Mucosa of stomach (tissue), 1 donor: ENCODE measurements around the gene CACNB2.

Experiments
- H3K27me3 ChIP-seq: one replicate; pipeline ENCODE4 v1.7.0; 2013; ENCODE audit warnings: mild to moderate bottlenecking, low read length; ENCODE audit not compliant: control insufficient read depth, insufficient read depth
- H3K36me3 ChIP-seq: one replicate; pipeline ENCODE4 v1.7.0; 2013; ENCODE audit warnings: low read length; ENCODE audit not compliant: control insufficient read depth, insufficient read depth
- H3K4me1 ChIP-seq: one replicate; pipeline ENCODE4 v1.7.0; 2013; ENCODE audit warnings: mild to moderate bottlenecking, low read length; ENCODE audit not compliant: control insufficient read depth, insufficient read depth
- H3K4me3 ChIP-seq: one replicate; pipeline ENCODE4 v1.7.0; 2013; ENCODE audit warnings: low read length
- H3K9ac ChIP-seq: one replicate; pipeline ENCODE4 v1.7.0; 2013; ENCODE audit warnings: mild to moderate bottlenecking, low read length, moderate library complexity
- H3K9me3 ChIP-seq: one replicate; pipeline ENCODE4 v1.7.0; 2013; ENCODE audit warnings: mild to moderate bottlenecking, low read length, moderate library complexity; ENCODE audit not compliant: control insufficient read depth
- donor health status: Pancreatic carcinoma.

CACNB2 gene

GRCh38 chr10:18222866-18223265 is 82.6 kb downstream of the CACNB2 start:
- no peak overlapping the region for H3K4me3 ChIP-seq
- H3K9ac ChIP-seq: no peak overlapping the region
- no peaks in the 10 kb centered on the region for H3K27me3 ChIP-seq
- no peaks in the 10 kb centered on the region for H3K36me3 ChIP-seq
- H3K4me1 ChIP-seq: no peaks in the 10 kb centered on the region
- H3K9me3 ChIP-seq: no peaks in the 10 kb centered on the region

DNA sequence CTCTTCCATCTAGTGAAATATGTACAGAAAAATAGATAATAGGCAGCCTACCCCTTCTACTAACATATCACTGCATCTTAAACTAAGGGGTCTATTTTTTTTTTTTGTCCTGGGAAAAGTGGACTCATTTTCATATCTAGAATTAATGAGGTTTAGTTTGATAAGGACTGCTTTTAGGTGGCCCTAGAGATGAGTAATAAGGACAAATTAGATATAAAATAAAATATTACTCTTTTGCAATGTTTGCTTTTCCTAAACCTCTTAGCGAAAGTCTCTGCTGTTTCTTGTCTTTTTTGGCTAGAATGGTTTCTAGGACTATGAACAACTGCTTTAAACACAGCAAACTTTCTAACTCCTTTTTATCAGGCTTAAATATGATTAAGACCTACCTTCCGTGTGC is 83.7 kb downstream of the CACNB2 start:
- H3K36me3 ChIP-seq: no peaks in the 10 kb centered on the region
- H3K4me3 ChIP-seq: no peak overlapping the region
- no peaks in the 10 kb centered on the region for H3K9me3 ChIP-seq
- no peak overlapping the region for H3K9ac ChIP-seq
- H3K4me1 ChIP-seq: no peaks in the 10 kb centered on the region
- no peaks in the 10 kb centered on the region for H3K27me3 ChIP-seq

- no peak overlapping the region for H3K4me3 ChIP-seq
- no peaks in the 10 kb centered on the region for H3K36me3 ChIP-seq
- H3K27me3 ChIP-seq: no peaks in the 10 kb centered on the region
- no peak overlapping the region for H3K9ac ChIP-seq
- H3K4me1 ChIP-seq: no peaks in the 10 kb centered on the region
- H3K9me3 ChIP-seq: no peaks in the 10 kb centered on the region
Measured at GRCh38 chr10:18224626-18225445, 84.6 kb downstream of the CACNB2 start.

DNA sequence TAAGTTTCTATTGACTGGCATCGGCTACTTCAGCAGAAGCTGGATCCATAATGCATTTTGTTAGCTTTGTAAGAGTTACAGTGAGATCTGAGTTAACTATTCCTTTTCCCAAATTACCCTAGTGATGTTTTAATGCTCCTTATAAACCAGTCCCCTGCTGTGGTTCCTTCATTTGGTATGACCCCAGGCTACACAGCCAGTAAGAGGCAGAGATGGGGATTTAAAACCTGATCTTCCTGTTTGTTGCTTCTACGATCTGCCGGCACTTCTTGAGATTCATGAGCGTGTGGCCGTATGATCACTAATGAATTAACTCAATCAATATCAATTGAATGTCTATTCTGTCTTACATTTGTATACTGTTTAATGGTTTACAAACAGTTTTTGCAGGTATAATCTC is 86.1 kb downstream of the CACNB2 start:
- Histone ChIP-seq H3K9ac (no peak overlapping the region), H3K27me3 (no peaks in the 10 kb centered on the region), H3K36me3 (no peaks in the 10 kb centered on the region), H3K4me1 (no peaks in the 10 kb centered on the region), H3K9me3 (no peaks in the 10 kb centered on the region), H3K4me3 (no peak overlapping the region)

DNA sequence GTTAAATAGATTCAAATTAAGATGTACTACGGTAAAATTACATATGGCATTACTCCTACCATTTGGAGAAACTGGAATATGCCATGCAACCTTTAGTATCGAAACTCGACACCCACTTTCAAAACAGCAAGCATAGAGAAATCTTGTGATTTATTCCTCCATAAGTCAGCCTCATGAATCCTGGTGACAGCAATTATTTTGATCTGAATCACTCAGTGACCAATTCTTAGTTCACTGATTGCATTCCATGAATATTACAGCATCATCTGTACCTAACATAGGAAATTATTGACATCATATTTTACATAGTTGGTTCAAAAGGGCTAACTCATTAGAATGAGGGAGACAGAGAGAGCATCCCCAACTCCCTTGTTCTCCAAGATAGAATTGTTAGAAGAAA is 89.6 kb downstream of the CACNB2 start:
- Histone ChIP-seq H3K9me3 (no peaks in the 10 kb centered on the region), H3K36me3 (no peaks in the 10 kb centered on the region), H3K9ac (no peak overlapping the region), H3K27me3 (no peaks in the 10 kb centered on the region), H3K4me3 (no peak overlapping the region), H3K4me1 (no peaks in the 10 kb centered on the region)

- no peaks in the 10 kb centered on the region for H3K27me3 ChIP-seq
- no peaks in the 10 kb centered on the region for H3K36me3 ChIP-seq
- H3K4me1 ChIP-seq: no peaks in the 10 kb centered on the region
- H3K4me3 ChIP-seq: no peak overlapping the region
- no peak overlapping the region for H3K9ac ChIP-seq
- no peaks in the 10 kb centered on the region for H3K9me3 ChIP-seq
Measured at GRCh38 chr10:18230794-18231193, 90.6 kb downstream of the CACNB2 start.

GRCh38 chr10:18231480-18231879 is 91.3 kb downstream of the CACNB2 start:
- H3K4me3 ChIP-seq: no peak overlapping the region

DNA sequence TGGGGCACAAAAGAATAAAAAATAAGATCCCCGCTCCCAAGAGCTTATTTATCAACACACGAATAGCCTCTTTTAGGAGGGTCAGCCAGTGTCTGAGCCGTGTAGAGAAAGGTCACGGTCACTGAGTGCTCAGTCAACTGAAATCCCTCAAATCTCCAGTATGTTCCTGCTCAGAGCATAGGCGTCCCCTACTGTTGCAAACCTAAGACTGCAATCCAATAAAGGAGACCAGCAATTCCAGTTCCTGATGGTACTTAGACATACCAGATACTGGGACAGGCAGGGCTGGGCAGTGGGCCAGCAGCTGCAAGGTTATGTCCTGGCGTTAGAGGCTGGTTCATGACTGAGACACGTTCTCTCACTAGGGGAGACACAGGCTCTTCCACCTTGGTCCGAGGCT is 93.6 kb downstream of the CACNB2 start:
- Histone ChIP-seq H3K36me3 (no peaks in the 10 kb centered on the region), H3K4me3 (no peak overlapping the region)

More at GRCh38 chr10:18231480-18231879, 91.3 kb downstream of the CACNB2 start:
- Histone ChIP-seq H3K9me3 (no peaks in the 10 kb centered on the region), H3K4me1 (no peaks in the 10 kb centered on the region), H3K9ac (no peak overlapping the region), H3K36me3 (no peaks in the 10 kb centered on the region), H3K27me3 (no peaks in the 10 kb centered on the region)

GRCh38 chr10:18235477-18235876 is 95.3 kb downstream of the CACNB2 start:
- no peak overlapping the region for H3K9ac ChIP-seq
- H3K4me3 ChIP-seq: no peak overlapping the region
- H3K9me3 ChIP-seq: no peaks in the 10 kb centered on the region
- no peaks in the 10 kb centered on the region for H3K27me3 ChIP-seq
- H3K36me3 ChIP-seq: no peaks in the 10 kb centered on the region
- H3K4me1 ChIP-seq: no peaks in the 10 kb centered on the region

More for the DNA sequence above, 93.6 kb downstream of the CACNB2 start:
- Histone ChIP-seq H3K27me3 (no peaks in the 10 kb centered on the region), H3K9ac (no peak overlapping the region), H3K9me3 (no peaks in the 10 kb centered on the region), H3K4me1 (no peaks in the 10 kb centered on the region)

DNA sequence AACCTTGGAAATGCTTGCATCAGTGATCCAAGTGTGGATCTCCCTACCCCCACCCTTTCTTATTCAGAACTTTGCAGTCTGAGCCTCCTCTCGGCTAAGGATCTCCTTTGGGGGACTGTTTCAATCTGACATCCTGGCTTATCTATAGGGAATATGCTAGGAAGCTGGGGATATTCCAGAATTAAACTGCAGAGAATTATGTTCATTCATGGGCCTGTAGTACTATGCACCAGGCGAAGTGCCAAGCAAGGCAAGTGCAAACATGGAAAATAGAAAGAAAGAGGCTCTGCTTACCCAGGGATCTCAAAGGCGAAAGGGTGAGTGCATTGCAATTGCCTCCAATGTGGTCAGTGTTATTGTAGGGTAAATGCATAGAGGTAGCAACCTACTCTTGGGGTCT is 96.5 kb downstream of the CACNB2 start:
- H3K27me3 ChIP-seq: no peaks in the 10 kb centered on the region
- no peak overlapping the region for H3K4me3 ChIP-seq
- no peaks in the 10 kb centered on the region for H3K9me3 ChIP-seq
- no peaks in the 10 kb centered on the region for H3K36me3 ChIP-seq
- H3K4me1 ChIP-seq: no peaks in the 10 kb centered on the region
- no peak overlapping the region for H3K9ac ChIP-seq

DNA sequence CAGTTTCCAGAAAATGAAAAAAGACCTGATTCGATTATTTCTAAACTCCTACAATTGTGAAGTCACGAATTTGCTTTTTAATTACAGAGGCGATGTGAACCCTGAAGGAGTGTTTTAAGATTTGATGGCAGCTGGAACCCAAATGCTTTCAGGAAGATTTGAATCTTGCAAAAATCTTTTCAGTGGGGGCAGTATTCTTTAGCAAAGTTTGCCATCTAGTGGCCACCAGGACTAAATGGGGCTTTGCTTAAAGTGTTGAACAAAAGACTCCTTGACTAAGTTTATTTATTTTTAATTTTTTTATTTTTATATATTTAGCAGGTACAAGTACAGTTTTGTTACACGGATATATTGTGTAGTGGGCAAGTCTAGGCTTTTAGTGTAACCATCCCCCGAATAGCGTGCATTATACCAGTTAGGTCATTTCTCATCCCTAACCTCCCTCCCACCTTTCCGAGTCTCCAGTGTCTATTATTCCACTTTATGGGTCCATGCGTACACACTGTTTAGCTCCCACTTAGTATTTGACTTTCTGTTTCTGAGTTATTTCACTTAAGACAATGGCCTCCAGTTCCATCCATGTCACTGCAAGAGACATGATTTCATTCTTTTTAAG is 98.8 kb downstream of the CACNB2 start:
- Histone ChIP-seq H3K4me3 (no peak overlapping the region), H3K9me3 (no peaks in the 10 kb centered on the region), H3K4me1 (no peaks in the 10 kb centered on the region), H3K9ac (no peak overlapping the region), H3K36me3 (no peaks in the 10 kb centered on the region), H3K27me3 (no peaks in the 10 kb centered on the region)

DNA sequence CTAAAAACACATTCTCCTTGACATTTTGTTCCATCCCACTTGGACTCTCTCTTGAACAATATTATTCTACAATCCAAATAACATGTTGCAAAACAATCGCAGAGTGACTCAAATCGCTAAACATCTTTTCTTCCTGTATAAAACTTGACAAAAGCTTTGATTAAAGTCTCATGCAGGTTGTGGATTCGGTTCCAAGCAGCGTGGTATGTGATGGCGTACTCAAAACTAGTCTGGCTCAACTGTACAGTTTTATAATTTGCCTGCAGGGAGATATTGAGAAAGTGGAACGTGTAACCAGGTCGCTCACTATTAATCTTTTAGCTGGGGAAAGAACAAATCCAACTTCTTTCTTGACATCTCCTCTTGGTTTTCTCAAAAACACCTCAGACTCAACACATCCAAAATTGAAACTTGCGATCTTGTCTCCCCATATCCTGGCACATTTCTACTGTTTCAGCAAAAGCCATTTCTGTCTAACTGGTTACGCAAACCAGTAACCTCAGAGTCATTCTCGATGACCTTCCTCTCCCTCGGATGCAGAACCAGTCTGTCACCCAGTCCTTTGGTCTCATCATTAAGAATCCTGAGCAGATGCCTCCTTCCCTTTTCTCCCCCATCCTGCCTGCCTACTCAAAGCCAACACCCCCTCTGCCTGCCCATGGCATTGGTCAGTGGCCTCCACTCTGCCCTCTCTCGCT is 100.1 kb downstream of the CACNB2 start:
- H3K27me3 ChIP-seq: no peaks in the 10 kb centered on the region
- no peaks in the 10 kb centered on the region for H3K9me3 ChIP-seq
- no peaks in the 10 kb centered on the region for H3K36me3 ChIP-seq
- H3K4me1 ChIP-seq: no peaks in the 10 kb centered on the region
- H3K9ac ChIP-seq: no peak overlapping the region
- no peak overlapping the region for H3K4me3 ChIP-seq
